ENCODE data around the gene RHBG. TPM values are rescaled to one million over a fixed set of nuclear protein-coding genes. Genes with fewer than 3 reads are reported as not detected.

Gene RHBG
- 0.10 TPM in 1 of 2 replicates, not detected in the other for total RNA-seq

GRCh38 chr1:156368889-156369684, at the start of gene RHBG:
Gene RHBG (plus strand): TSS chr1:156369211. CDS start chr1:156369250, 39 bp downstream.

GRCh38 chr1:156338180-156338976, 30.6 kb upstream of the RHBG start, which contains the start of the genes CCT3 and TSACC:
Gene CCT3 (minus strand): TSS chr1:156338292. CDS start chr1:156338184, 108 bp downstream.
Gene TSACC (plus strand): TSS chr1:156338526. CDS start chr1:156339758, 1,232 bp downstream.

Other genes starting within 250 kb of the RHBG start
- 1.8 TPM in 1 of 2 replicates, not detected in the other for gene SEMA4A, start 215.6 kb upstream of the RHBG start, total RNA-seq
- 12.4 and 13.0 TPM in 2 replicates for gene SLC25A44, start 175.1 kb upstream of the RHBG start, total RNA-seq
- 28.0 and 38.6 TPM in 2 replicates for gene PMF1, start 156.2 kb upstream of the RHBG start, total RNA-seq
- gene BGLAP, start 127.0 kb upstream of the RHBG start, total RNA-seq = 0.59 TPM in 1 of 2 replicates, not detected in the other
- 0.37 TPM in 1 of 2 replicates, not detected in the other for gene PAQR6, start 121.2 kb upstream of the RHBG start, total RNA-seq
- gene SMG5, start 86.4 kb upstream of the RHBG start, total RNA-seq = 24.6 TPM in 2 replicates
- 1.1 and 2.1 TPM in 2 replicates for gene TMEM79, start 84.9 kb upstream of the RHBG start, total RNA-seq
- 87.1 and 87.4 TPM in 2 replicates for gene GLMP, start 73.5 kb upstream of the RHBG start, total RNA-seq
- gene VHLL, start 69.9 kb upstream of the RHBG start, total RNA-seq = not detected in 2 replicates
- 189 and 190 TPM in 2 replicates for gene CCT3, start 30.9 kb upstream of the RHBG start, total RNA-seq
- 0.62 TPM in 1 of 2 replicates, not detected in the other for gene TSACC, start 30.7 kb upstream of the RHBG start, total RNA-seq
- 17.8 and 21.3 TPM in 2 replicates for gene MEF2D, start 131.6 kb downstream of the RHBG start, total RNA-seq
- gene IQGAP3, start 203.4 kb downstream of the RHBG start, total RNA-seq = 0.87 and 1.5 TPM in 2 replicates
- not detected in 2 replicates for gene TTC24, start 210.5 kb downstream of the RHBG start, total RNA-seq
- gene NAXE, start 222.6 kb downstream of the RHBG start, total RNA-seq = 38.4 and 52.2 TPM in 2 replicates
- gene GPATCH4, start 232.3 kb downstream of the RHBG start, total RNA-seq = 7.7 and 11.5 TPM in 2 replicates

Measured in cardiac ventricle fibroblast (primary cell).